Measurements from ENCODE around the gene NME3.

NME3 gene

DNA sequence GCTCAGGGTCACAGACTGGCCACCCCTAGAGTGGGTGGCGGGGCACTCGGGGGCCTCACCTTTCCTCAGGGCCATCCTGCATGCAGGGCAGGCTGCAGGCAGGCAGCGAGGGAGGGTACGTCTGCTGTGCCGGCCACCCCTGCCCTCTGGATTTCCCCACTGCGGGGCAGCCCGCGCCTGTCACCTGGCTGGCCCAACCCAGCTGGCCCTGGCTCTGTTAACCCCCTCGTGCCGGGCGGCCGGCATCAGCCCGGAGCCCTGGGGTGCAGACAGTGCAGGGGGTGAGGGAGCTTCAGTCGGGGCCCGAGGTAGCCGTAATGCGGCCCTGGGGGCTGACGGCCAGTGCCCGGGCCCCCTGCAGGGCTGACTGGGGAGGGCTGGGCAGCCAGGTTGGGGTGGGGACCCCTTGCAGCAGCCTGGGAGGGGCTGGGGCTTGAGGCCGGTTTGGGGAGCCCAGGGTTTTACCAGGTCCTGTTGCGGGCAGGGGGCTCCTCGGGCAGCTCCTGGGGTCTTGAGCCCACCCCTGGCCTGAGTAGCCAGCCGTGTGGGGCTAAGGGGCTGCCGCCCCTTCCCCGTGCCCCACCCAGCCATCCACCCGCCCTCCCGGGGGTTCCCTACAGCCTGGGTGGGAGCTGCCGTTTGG is 22.4 kb upstream of the NME3 start, which contains the start of gene IGFALS:
IGFALS (minus strand) TSS at position 128 of the 643 bp plus-strand sequence; CDS start at position 75, 53 bp downstream.
- DNase-seq: no peak

DNA sequence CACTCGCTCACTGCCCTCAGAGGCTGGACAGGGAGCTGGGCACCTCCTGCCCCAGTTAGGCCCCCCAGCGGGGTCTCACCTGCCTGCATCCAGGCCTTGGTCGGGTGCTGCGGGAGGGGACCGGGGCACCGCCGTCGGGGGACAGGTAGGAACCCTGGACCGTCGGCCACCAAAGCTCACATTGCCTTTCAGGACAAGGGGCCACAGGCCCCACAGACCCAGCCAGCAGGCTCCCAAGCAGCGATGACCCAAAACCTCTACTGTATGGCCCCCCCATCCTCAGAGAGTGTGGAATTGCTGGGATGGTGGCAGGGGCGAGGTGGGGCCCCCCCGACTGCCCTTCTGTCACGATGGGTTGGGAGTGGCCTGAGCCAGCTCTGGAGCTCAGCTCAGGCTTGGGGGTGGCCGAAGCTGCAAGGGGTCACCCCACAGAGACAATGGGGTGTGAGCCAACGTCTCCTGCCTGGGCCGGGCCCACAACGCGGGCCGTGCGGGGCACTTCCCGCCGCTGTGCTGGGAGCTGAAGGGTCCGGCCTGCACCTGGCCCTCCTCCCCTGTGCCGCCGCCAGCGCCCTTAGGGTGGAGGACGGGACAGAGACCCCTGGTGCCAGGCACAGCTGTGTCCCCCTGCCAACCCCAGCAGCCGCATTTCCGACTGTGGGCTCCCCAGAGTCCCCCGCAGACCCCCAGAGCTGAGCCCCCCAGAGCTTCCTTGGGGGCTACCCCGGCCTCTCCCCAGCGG is 21.7 kb upstream of the NME3 start:
- DNase-seq: no peak

DNA sequence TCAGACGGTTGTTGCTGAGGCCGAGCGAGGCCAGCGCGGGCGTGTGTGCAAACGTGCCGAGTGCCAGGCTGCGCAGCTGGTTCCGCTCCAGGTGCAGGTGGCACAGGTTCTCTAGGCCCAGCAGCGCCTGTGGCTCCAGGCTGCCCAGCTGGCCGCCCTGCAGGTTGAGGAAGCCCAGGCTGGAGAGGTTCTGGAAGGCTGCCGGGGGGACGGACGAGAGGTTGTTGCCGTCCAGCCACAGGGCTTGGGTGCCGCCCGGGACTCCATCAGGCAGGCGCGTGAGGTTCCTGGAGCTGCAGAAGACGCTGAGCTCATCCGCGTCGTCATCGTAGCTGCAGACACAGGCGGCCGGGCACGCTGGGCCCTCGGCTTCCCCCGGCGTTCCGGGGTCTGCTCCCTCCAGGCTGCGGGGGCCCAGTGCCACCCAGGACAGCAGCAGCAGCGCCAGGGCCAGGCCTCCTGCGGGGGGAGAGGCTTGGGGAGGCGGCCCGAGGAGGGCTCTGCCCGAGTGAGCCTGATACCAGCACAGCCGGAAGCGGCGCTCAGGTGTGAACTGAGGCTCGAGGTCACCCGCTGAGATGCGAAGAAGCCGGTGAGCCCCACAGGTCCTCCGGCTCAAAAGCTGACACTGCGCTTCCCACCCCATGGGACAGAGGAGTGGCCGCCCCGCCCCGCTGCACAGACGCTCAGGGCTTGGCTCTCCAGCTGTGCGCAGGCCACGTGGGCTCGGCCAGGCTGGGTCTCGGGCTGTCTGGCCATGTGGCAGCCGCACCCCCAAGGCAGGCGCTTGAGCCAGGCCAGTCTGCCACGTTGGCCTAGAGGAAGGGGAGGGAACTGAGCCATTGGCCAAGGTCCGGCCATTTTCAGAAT is 20.8 kb upstream of the NME3 start:
- DNase-seq: no peak

DNA sequence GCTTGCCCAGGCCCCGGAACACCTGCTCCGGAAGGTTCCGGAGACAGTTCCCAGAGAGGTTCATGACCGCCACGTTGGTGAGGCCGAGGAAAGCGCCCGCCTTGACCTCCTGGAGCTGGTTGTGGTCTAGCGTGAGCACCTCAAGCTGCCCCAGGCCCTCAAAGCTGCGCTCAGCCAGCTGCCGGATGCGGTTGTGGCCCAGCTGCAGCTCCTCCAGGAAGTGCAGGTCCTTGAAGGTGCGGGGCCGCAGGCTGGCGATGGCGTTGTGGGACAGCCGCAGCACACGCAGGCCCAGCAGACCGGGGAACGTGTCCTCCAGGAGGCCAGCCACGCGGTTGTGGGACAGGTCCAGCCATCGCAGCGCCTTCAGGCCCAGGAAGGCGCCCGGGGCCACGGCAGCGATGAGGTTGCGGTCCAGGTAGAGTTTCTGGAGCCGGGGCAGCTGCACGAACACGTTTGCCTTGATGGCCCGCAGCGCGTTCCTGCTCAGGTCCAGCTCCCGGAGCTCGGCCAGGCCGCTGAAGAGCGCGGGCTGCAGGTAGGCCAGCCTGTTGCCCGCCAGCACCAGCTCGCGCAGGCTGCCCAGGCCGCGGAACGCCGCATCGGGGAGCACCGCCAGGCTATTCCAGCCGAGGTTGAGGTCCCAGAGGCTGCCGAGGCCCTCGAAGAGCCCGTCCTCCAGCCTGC is 20.1 kb upstream of the NME3 start:
- DNase-seq: no peak

DNA sequence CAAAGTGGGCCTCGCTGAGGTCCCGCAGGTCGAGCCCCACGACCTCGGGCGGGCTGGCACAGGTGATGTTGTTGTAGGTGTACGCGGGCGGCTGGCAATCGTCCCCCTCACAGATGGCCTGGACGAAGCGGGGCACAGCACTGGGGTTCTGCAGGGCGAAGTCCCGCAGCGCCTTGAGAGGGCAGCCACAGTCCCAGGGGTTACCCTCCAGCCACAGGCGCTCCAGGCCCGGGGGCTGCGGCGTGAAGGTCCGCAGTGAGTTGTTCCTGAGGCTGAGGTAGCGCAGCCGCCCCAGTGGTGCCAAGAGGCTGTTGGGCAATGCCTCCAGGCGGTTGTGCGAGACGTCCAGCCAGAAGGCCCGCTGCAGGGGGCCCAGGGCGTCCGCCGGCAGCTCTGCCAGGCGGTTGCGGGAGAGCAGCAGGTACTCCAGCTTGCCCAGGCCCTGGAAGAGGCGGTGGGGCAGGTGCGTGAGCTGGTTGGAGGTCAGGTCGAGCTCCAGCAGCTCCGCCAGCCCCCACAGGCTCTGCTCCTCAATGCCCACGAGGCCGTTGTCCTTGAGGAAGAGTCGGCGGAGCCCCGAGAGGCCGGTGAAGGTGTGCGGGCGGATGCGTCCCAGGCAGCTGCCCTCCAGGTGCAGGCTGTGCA is 19.4 kb upstream of the NME3 start:
- DNase-seq: no peak

DNA sequence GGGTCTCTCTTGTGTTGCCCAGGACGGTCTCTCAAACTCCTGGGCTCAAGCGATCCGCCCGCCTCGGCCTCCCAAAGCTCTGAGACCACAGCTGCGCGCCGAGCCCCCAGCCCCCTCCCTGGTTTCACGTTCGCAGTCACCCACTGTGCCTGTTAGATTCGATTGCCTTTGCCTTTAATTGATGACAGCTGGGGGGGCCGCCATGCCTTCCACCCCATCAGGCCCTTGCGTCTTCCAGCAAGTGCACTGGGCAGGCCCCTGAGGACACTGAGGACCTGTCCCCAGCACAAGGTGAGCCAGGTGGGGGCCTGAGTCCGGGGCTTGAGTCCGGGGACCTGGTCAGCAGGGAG is 18.9 kb upstream of the NME3 start:
- DNase-seq: no peak

DNA sequence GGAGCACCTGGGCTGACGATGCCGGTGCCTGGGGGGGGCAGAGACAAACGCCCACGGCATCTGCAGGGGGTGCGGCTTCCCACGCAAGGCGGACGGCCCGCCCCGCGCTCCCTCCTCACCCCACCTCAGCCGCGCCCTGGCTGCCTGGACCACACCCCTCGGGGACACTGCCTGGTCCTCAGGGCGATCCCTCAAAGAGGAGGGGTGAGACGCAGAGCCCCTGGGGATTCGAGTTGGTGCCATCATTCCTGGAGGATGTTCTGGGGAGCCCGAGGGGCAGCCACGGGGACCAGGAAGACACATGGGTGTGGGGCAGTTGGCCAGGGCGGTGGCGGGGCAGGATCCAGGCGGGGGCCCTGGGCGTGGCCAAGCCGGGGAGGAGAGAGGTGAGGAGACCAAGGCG is 18.3 kb upstream of the NME3 start:
- no peak for DNase-seq

DNA sequence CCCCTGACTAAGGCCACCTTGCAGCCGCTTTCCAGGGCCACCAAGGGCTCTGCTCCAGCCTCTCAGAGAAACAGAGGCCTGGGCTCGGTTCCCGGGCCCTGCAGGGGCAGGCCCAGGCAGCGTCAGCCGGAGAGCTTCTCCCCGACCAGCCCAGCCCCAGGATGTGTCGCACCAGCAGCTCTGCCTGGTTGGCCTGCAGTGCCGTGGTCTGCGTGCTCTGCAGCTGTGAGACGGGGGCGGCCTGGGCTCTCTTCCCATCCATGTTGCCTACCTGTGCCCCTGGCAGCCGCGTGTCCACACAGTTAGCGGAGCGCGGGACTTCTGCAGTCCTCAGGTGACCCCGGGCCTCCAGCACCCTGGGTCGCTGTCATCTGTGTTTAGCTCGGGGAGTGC is 17.4 kb upstream of the NME3 start:
- DNase-seq: no peak

DNA sequence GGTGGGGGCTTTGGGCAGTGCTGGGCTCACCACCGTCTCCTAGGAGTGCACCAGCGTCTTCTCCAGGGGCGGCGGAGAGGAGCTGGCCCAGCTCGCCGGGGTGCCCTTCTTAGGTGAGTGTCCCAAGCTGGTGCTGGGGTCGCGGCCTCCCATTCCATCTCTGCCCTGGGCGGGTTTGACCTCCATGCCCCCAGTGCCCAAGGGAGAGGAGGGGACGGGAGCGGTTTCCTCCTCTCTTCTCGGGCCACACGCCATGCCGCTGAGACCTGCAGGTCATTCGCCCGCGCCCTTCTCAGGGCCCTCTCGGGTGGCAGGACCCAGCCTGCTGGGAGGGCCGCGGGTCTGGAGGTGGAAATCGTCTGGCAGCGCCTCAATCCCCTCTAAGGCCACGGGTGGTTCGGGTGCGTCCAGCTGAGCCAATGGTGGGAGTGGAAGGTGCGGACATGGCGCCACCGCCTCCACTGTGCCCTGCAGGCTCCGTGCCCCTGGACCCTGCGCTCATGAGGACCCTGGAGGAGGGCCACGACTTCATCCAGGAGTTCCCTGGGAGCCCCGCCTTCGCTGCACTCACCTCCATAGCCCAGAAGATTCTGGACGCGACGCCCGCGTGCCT is 16.9 kb upstream of the NME3 start:
- DNase-seq: no peak

DNA sequence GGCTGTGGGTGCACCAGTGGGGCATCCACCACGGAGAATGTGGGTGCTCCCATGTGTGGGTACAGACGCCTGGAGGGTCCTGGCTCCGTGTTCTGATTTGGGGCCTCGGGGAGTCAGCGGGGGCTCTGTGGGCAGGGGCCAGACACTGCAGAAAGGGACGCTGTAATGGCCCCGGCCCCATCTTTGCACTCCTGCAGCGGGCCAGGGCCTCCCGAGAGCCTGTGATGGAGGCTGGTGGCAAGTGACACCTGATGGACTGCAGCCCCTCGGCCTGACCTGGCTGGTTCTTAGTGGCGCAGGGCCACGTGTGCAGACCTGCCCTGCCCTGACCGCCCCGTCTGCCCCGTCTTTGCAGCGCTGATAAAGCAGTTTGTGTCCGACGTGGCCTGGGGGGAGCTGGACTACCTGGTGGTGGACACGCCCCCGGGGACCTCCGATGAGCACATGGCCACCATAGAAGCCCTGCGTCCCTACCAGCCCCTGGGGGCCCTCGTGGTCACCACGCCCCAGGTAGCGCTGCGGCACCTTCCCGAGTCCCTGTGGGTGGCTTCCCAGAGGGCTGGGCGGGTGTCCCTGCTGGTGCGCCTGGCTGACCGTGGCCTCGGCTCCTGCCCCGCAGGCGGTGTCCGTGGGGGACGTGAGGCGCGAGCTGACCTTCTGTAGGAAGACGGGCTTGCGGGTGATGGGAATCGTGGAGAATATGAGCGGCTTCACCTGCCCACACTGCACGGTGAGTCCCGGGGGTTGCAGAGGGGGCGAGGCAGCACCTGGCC is 16.2 kb upstream of the NME3 start:
- DNase-seq: no peak

DNA sequence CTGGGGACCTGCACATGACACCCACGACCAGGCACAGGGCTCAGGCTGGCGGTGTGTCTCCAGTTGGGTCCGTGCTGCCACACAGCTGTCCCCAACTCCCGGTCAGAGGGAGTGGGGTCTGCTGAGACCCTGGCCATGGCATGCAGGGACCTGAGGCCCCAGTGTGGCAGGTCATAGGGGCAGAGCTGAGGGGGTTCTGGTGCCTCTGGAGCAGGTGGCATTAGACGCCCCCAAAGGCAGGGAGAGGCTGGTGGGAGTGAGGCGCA is 15.6 kb upstream of the NME3 start:
- DNase-seq: no peak

DNA sequence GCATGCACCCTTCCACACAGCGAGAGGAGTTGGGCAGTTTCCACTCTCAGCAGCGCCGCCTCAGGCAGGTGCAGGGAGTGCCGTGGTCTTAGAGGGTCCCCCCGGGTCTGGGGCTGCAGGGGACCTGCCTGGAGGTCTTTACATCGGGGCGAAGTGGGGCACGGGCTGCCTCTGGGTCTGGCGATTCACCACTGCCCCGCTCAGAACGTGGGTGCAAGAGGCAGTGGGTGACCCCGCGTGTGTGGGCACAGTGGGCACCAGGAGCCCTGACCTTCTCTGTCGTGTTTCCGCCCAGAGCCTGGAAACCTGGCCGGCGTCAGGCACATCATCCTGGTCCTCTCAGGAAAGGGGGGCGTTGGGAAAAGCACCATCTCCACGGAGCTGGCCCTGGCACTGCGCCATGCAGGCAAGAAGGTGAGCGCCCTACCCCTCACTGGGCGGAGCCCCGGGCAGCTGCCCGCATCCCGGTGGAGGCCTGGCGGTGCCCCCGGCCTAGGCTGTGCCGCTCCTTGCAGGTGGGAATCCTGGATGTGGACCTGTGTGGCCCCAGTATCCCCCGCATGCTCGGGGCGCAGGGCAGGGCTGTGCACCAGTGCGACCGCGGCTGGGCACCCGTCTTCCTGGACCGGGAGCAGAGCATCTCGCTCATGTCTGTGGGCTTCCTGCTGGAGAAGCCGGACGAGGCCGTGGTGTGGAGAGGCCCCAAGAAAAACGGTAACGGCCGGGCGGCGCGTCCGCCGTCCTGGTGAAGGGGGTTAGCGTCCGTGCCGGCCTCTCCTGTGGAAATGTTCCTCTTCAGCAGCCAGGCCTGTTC is 15.1 kb upstream of the NME3 start:
- no peak for DNase-seq

DNA sequence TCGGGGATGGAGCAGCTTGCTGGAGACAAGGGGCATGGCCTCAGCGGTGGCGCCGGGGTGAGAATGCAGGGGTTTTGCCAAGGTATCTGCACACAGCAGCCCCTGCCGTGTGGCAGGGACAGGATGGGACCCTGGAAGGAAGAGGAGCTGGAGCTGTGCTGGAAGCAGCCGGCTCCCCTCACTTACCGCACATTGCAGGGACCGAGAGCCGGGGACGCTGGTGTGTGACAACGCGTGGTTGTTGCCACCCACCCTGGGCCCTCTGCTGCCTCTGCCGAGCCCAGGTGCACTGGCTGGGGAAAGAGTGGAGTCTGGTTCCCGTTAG is 14.5 kb upstream of the NME3 start:
- DNase-seq: no peak

DNA sequence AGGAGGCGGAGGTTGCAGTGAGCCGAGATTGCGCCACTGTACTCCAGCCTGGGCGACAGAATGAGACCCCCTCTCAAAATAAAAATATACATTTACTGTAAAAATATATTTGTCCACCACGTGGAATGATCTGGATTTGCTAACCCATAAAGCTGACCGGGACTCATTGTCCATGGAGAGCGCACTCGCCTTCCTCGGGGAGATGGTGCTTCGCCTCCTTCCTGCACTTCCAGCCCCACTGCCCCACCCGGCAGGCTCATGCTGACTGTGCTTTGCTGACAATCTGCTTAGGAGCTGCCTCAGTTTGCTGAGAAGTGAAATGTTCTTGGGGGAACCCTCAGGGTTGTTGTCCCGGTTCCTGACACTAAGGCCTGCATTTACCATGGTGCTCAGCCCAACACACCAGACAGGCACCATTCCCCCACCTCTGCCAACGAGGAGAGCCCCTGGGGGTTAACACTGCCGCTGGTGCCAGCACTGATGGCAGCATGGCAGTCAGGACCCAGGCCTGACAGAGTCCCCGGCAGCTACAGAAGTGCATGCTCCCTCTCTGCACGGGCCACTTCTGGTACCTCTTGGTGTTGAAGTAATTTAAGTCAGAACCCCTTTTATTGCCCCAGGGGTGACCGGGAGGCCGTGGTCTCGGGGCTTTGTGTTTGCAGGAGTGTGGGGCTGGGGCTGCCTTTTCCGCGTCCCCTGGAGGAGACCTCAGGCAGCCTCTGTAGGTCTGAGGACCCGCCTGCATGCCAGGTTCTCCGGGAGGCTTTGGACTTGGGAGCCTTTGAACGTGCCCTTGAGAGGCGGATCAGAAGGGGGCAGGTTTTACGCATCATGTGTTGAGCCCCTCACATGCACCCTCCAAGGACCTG is 13.9 kb upstream of the NME3 start:
- DNase-seq: no peak

DNA sequence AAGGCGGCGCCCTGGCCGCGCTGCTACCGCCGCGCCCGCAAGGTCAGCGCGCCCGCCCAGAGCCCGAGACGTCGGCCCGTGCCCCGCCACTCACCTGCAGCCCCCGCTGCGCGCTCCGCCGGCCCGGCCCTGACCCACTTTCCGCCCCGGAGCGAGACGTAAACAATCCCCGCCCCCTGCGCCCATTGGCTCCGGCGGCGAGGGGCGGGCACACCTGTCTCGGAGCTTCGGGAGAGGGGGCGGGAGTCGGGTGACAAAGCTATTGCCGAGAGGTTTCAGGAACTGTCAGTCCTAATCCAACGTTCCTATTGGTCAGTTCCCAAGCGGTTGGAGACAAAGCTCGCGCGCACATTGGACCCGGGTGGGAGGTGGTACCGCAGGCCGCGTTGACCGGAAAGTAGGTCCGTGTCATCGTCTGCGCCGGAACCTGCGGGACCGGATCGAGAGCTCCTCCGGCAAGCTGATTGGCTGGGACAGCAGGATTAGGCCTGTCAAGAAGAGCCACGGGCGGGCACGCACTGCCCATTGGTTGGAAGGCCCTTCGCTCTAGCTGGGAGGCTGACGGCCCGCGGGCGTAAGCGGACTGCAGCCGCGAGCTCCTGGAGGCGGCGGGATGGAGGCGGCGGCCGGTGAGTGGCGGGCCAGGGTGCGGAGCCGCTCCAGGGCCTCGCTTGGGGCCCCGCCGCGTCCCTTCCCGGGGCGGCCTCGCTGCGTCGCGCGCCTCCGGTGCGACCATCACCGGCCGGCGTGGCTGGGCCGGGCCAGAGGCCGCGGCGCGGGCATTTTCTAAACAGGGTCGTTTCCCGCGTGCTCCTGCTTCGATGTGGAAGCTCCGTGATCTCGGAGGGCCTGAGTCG is 11.3 kb upstream of the NME3 start, which contains the start of the genes NUBP2 and SPSB3:
NUBP2 (plus strand) TSS at position 553 of the 857 bp plus-strand sequence; CDS start at position 614, 61 bp downstream.
SPSB3 (minus strand) TSS at position 164 of the 857 bp plus-strand sequence. CDS start 1,088 bp downstream, outside the sequence.
- DNase-seq: peak; percentile 100

DNA sequence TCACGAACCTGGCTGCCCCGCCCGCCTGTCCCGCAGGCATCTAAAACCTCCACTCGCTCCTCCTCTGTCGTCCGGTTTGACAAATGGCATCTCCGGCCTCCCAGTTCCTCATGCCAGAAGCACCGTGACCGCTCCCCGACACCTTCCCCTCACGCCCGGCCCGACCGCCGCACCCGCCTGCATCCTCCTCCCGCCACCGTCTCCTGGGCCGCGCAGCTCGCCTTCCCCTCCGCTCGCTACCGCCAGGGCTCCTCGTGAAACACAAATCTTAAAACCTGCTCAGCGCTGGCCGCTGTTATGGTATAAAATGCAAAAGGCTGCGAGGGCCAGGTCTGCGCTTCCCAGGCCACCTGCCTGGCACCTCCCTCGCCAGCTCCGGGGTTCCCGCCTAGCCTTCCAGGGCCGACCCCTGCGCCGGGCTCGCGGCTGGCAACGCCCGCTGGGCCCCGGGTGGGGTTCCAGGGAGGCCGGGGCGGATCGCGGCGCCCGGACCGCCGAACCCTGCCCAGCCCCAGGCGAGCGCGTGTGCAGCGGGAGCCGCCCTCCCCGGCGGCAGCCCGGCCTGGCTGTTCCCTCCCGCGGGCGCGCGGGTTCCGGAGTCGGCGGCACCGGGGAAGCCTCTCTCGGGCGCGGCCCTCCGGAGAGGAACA is 10.5 kb upstream of the NME3 start:
- DNase-seq: peak; percentile 43

DNA sequence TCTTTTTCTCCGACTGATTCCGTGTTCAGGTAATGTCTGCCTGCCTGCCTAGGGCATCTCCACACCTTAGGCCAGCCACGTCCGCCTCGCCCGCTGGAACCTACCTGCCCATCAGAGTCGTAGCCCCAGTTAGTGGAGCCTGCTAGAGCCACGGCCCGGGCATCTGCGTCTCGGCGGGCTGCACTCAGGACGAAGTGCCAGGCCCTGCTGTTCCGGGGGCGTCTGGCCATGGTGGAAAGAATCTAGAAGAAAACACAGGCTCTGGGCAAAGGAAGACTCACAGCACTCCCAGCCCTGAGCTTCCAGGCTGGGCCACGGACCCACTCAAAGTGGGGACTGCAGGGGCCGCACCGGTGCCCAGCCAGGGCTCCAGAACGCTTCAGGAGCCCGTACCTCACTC is 9.9 kb upstream of the NME3 start:
- no peak for DNase-seq

DNA sequence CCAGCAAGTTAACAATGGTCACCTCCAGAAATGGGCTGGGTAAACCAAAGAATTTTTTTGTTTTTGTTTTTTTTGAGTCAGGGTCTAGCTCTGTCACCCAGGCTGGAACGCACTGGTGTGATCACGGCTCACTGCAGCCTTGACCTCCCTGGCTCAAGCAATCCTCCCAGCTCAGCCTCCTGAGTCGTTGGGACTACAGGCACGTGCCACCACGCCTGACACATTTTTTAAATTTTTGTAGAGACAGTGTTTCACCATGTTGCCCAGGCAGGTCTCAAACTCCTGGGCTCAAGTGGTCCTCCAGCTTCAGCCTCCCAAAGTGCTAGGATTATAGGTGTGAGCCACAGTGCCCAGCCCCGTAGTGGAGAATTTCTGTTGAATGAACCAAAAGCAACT is 9.3 kb upstream of the NME3 start:
- no peak for DNase-seq

All from NCI-H146 (cell line).